Epithelial cell of prostate (primary cell): ENCODE measurements around the gene DKK1.

Experiments
- DNase-seq: peaks from one replicate; pipeline ENCODE4 v3.0.0-alpha.2; 2011; ENCODE audit warnings: low read depth, low spot score
- H3K27ac ChIP-seq: fragments of 450-650 bp; 2 replicates; pipeline ENCODE4 v1.5.1; 2017; ENCODE audit warnings: mild to moderate bottlenecking

The DKK1 gene, protein sequence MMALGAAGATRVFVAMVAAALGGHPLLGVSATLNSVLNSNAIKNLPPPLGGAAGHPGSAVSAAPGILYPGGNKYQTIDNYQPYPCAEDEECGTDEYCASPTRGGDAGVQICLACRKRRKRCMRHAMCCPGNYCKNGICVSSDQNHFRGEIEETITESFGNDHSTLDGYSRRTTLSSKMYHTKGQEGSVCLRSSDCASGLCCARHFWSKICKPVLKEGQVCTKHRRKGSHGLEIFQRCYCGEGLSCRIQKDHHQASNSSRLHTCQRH

DNA sequence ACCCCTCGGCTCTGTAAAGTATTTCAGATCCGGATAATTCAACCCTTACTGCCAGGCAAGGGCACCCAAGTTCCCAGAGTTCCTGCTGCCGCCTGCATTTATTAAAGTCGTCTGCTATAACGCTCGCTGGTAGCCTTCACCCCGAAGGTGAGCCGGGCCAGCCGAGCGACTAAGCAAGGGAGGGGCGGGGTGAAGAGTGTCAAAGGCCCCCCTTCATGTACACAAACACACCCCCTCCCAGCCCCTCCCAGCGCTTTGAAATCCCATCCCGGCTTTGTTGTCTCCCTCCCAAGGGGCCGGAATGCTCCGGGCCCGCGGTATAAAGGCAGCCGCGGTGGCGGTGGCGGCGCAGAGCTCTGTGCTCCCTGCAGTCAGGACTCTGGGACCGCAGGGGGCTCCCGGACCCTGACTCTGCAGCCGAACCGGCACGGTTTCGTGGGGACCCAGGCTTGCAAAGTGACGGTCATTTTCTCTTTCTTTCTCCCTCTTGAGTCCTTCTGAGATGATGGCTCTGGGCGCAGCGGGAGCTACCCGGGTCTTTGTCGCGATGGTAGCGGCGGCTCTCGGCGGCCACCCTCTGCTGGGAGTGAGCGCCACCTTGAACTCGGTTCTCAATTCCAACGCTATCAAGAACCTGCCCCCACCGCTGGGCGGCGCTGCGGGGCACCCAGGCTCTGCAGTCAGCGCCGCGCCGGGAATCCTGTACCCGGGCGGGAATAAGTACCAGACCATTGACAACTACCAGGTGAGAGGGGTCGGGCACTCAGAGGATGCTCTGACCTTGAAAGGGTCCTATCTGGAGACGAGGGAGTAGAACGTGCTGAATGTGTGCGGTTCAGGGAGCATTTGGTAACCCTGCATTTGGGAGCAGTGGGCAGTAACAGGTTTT lies at the start of gene DKK1:
DKK1 (plus strand) TSS at position 349 of the 889 bp plus-strand sequence; CDS start at position 503, 154 bp downstream.
- H3K27ac ChIP-seq, result peak within 1 kb of the TSS; percentile 92
- peak; percentile 34 for DNase-seq

DNA sequence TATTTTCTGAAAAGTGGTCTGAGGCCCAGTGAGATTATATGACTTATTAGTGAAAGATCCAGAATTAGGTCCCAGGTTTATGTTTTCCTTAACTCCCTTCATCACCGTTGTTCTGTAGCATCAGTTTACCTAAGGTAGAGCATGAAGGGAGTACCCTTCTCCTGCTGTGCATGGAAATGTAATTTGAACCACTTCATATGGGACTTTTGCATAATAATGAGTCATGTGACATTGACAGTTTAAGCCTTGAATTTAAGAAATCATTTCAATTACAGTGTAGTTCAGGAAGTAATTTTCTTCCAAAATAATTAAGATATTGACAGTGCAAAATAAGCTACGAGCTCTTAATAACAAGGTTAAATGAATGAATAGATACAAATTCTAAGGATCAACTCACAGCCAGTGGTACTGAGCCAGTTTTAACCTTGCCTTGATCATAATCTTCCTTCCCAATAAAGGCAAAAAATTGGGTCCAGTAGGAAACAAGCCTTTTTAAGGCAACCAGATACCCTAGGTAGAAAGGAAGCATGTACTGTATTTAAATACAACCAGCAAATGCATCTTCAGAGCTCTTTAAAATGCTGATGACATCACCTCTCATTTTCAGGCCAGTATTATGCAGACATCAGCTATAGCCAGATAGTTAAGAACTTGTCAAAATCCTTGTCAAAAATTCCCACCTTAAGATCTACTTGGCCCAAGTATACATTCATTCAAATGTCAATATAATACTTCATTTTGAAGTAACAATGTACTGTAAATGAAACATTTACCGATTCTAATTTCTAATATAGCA lies 48.8 kb upstream of the DKK1 start:
- H3K27ac ChIP-seq, result no peak overlapping the region
- DNase-seq, result no peak

DNA sequence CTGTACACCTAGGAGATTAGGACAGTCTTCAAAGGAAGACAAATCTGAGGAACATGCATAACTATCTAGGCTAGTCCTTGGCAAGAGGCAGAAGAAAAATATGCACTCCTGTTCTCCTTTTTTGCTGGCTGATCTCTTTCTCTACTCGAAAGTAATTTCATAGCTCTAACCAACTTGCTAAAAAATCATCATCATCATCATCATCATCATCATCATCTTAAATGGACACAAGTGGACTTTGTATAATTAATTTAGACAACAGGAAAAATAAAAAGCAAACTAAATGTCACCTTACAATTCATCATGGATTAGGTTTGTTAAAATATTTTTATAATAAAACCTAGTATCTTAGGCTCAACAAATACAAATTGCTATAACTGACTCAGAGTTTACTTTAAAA lies 47.2 kb upstream of the DKK1 start:
- no peak for DNase-seq

DNA sequence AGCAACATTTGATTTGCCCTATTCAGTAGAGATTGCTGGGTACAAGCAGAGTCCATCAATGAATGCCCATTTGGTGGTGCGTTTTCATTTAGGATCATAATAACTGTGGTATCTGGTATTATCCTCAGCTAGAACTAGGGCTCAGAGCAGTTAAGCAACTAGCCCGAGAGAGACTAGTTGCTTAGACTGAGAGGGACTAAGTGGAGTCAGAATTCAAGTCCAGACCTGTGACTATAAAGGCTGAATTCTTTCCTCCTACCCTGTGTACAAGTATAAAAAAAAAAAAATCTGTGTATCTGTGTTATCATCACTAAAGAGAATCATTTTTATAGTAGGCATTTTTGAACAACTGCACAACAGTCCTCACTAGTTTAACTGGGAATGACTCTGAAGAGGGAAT lies 45.3 kb upstream of the DKK1 start:
- no peak overlapping the region for H3K27ac ChIP-seq
- DNase-seq, result peak; percentile 14

More for the DNA sequence above, 47.2 kb upstream of the DKK1 start:
- H3K27ac ChIP-seq, result no peak overlapping the region

DNA sequence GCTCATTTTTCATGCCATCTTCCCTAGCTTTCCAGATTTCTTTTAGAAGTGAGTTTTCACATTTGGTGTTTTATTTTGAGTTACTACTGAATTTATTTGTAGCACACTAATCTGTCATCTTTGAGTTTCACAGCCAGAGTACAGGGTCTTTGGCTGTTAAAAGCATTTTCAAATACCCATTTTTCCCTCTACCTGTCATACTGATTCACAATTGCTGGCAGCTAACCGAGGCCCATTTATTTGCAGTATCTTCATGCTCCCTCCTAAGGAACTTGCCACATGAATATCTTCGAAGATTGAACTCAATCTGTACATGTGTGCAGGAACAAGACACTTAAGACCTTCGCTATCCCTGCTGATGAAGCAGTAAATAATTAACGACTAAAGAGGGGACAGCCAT lies 44.8 kb upstream of the DKK1 start:
- no peak overlapping the region for H3K27ac ChIP-seq
- DNase-seq, result no peak

DNA sequence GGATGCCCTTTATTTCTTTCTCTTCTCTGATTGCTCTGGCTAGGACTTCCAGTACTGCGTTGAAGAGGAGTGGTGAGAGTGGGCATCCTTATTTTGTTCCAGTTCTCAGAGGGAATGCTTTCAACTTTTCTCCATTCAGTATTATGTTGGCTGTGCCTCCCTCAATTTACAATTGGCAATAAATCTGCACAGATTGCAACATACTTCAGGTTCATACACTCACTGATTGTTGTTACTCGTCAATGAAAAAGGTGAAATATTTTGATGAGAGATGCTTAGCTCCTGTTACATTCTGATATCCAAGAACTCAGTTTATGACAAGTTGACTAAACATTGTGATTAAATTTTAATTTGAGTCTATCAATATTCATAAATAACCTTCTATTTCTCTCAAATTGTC lies 37.9 kb upstream of the DKK1 start:
- H3K27ac ChIP-seq, result no peak overlapping the region
- DNase-seq, result no peak

DNA sequence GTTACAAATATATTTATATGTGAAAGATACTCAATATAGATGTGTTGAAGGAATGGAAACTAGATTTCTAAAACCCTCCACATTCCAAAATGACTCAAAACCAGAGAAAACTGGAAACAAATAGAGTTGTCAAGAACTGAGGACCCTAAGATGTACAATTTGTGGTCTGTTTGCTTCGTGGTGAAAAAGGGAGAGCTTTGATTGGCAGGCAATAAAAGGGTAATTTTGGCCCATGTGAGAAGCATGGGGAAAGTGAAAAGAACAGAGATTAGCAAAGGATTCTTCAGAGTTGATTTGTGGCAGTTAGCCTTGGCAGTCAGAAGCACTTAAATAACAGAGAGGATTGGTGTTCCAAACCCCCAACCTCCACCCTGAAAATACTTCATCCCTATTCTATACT lies 37.1 kb upstream of the DKK1 start:
- H3K27ac ChIP-seq, result no peak overlapping the region
- no peak for DNase-seq

DNA sequence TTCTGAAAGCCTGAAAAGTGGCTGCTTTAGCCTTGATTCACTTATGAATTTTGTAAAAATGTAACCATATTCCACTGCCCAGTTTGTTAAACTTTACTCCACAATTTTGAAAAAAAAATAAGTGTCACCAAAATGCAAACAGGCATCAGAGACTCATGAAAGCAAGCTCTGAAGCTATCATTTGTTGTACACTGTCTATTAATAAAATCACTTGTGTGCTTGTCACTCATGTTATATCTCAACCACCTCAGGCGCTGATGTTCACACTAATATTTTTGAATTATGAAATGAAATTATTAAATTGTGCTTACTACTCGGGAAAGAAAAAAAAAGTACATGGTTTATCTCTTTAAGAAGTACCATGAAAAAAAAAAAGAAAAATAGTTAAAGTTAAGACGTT lies 34.5 kb upstream of the DKK1 start:
- H3K27ac ChIP-seq, result no peak overlapping the region
- no peak for DNase-seq

DNA sequence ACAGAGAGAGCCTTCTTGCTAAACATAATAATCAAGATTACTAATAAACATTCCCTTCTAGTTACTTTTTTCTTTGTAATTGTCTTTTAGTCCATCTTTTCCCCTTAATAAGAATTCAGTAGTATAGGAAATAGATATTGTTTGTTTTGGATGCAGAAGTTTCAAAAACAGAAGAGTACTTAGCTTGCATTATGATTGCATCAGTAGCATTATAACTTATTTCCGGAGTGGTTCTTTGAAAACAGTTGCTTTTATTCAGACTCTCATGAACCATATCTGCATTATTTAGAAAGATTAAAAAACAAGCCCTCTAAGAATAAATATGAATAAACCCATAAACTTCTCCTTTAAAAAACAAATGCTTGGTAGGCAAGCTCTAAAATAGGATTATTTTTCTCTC lies 34.0 kb upstream of the DKK1 start:
- H3K27ac ChIP-seq, result peak overlapping the region; percentile 25
- DNase-seq, result no peak

DNA sequence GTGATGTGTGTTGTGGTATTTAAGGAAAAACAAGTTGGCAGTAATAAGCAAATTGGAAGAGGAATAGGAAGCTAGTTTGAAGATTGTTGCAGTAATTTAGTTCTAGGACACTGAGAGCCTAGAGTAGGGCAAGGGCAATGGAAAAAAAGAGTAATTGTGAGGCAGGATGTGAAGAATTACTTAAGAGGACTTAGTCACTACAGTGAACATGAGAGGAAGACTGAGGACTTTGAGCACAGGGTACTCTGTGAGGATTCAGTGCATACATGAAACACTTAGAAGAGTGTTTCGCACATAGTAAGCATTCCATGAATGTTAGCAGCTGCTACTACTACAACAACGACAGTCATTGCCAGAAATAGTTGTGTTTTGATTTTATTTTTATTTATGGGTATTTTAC lies 30.9 kb upstream of the DKK1 start:
- no peak overlapping the region for H3K27ac ChIP-seq
- no peak for DNase-seq

DNA sequence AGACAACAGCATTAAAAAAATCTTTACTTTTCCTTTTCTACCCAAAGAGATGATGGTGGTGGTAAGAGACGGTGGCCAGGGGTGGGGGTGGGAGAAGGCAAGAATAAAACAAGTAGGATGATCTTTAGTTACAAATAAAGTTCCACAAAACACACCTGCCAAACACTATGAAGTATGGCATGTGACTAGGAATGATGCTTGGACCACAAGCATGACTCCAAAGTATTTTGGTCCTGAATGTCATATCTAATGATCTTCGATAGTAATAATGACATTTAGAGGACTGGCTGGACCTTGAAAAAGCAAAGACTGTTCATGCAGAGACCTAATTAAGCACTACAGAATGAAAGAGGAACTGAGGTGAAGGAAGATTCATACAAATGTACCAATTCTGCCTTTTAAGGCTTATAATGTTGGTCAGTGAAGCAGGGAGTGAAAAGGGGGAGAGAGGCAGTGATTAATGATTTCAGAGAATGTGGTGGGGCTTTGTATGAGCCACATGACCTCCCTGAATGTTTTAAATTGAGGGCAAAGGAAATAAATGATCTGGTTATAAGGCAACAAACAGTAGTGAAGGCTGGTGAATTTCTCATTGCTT lies 29.6 kb upstream of the DKK1 start:
- no peak overlapping the region for H3K27ac ChIP-seq
- no peak for DNase-seq

DNA sequence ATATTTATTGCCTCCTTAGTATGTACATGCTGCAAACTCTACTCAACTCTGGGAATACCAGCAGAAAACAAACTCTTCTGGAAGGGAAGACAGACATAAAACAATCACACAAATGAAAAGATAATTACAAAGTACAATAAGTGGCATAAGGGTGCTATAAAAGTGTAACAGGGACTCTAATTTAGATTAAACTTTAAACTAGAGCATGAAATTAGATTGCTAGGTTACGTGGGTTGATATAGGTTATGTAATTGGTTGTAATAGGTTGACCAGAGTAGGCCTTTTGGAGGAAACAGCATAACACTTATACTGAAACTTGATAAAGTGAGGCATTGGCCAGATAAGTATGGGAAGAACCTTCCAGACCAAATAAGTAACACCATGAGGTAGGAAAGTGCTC lies 26.2 kb upstream of the DKK1 start:
- DNase-seq, result no peak
- no peak overlapping the region for H3K27ac ChIP-seq

DNA sequence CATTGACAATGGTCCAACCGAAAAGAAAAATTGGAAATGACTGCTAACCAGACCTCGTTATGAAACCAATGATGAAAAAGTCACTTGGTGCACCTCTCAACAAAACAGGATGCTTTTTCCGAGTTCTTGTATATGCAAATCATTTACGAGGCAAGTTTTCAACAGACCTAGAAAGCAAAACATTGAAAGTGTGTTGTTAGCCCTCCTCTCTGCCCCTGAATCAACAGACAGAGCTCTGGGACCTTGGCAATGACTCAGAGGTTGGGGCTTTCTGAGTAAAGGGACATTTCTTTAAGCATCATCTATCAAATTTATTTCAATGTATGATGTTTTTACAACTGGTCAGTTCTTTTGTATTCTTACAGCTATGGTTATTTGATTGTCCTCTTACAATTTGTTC lies 16.3 kb upstream of the DKK1 start:
- no peak overlapping the region for H3K27ac ChIP-seq
- no peak for DNase-seq

DNA sequence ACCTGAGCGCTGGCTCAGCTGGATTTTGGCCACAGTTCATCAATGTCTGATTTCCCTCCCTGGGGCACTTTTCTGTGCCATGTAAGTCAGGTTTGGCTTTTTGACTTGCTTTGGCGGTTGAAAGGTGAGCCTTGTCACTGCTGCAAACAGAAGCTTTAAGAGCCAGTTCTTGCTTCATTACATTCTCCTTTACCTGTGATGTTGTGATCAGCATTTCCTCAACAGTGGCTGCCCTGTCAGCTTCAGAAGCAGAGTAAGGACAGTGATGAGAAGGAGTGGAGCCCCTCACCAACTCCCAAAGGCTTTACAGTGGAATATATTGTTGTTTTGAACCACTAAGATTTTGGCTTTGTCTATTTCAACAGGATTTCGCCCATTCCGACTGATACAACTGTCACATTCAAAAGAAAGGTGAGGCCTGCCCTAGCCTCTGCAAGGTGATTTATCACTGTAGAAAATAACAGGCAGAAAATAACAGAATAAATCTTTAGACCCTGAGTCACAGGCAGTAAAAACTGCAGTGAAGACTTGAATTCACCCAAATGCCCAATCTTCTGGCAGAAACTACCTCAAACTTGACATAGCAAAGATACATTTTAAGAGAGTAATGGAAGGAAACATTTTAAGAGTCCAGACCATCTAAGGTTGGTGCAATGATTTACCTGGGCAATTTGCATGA lies 13.3 kb upstream of the DKK1 start:
- no peak overlapping the region for H3K27ac ChIP-seq
- no peak for DNase-seq

DNA sequence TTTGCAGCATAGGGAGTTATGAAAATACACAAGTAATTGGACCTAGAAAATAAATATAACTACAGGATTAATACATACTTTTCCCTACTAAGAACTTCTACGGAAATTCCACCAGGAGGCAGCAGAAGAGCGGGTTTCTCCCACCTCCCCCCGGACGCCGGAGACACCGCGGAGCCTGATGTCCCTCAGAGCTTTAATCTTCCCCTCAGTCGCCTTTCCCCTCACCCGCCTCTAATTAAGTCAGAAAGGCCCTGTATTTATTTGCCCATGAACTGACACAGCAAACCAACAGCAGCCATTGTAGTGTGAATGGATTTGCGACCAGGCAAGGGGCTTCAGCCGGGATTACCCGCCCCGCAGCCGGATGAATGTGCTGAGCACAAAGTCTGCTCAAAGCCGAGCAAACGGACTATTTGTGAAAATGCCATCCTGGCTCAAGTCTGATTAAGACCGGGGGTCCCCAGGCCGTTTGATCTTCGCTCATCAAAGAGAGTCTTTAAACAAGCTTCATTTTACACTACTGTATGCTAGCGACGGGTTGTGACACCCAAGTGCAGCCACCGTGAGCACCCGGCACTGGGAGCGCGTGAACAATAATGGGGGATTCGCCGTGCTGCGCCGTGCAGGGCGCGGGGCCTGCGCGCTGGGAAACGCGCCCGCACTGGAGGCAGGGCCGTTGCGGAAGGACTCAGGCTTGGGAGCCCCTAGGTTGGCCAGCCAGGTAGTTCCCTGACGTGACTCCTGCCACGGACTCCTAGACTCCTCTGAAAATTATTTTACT lies 5.6 kb upstream of the DKK1 start:
- DNase-seq, result no peak
- H3K27ac ChIP-seq, result no peak overlapping the region

DNA sequence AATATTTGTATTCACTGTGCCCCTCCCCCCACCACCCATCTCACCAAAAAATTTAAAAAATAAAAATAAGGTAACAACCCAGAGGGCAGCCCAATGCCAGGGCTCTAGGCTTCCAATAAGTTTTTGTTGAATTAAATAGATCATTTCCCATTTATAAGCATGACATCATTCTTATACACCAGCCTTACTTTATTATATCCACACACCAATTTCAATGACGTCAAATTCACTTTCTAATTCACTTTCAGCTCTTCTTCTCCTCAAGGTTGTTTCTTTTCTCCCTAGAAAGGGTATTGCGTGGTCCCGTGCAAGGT lies 1.2 kb upstream of the DKK1 start:
- peak overlapping the region; percentile 92 for H3K27ac ChIP-seq
- DNase-seq, result no peak

DNA sequence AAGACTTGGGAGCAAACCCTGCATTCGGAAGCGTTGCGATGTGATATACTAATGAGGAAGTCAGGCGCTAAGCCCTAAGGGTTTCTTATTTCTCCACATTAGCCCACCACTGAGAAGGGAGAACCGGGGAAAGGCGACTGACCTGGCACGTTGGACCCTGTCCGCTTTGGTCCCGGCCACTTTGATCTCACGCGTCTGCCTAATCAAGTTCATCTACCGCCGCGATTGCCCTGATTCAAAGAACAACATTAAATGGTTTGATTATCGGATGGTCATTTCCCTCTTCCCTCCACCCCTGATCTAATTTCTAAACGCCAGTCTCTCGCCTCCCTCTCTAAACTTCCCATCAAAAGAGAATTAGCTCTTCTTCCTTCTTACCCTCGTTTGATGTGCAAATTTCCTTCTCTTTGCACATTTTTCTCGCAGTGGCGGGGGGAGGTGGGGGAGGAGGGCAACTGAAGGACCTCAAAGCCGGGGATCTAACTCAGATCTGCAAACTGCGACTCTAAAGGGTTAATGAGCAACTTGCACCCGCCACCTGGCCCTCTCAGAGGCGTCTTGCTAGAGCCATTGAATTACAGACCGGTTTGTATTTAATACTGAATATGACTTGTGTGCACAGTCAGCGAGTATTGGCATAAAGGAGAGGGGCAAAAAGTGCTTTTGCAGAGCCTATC lies 687 bp upstream of the DKK1 start:
- H3K27ac ChIP-seq, result peak overlapping the region; percentile 92
- DNase-seq, result no peak

DNA sequence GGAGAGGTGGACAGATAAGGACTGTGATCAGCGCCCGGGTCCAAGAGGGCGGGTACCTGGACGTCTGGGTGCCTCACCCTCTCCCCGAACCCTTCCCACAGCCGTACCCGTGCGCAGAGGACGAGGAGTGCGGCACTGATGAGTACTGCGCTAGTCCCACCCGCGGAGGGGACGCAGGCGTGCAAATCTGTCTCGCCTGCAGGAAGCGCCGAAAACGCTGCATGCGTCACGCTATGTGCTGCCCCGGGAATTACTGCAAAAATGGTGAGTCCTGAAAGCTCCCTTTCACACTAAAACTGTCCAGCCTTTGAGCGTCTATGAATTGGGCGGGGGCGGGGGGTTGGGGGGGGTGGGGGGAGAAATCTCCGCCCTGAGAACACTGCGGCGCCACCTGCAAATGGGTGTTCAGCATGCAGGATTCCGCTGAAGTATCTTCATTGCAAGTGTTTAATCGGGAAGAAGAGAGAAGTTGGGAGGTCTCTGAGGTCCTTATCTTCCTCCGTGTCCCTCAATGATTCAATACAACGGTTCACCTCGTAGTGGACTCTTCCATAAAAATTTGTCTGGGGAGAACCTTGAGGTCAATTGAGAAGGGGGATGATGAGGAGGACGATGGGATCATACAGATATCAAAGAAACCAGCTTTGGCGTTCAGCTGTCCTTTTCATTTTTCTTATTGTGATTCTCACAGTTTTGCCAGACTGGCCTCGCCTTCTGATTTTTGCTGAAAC lies 906 bp downstream of the DKK1 start:
- H3K27ac ChIP-seq, result peak overlapping the region; percentile 92

More for the DNA sequence above, 906 bp downstream of the DKK1 start:
- no peak for DNase-seq
